IMR-90 (cell line): Measurements from ENCODE around the gene UBL4A. TPM values are rescaled to one million over a fixed set of nuclear protein-coding genes. Genes with fewer than 3 reads are reported as not detected.

ENCODE experiments used
- microRNA-seq, 2 experiments: library from miRNA; stranded (forward) in 1 of 2; unstranded in 1 of 2; fragments of 10-50 nt in 1 of 2; fragments of <30 nt in 1 of 2; gene quantifications in 1 of 2; microRNA quantifications in 1 of 2; one replicate each; pipeline versions ENCODE3 to v1.1.0; 2013 to 2020; ENCODE audit not compliant: insufficient read depth in 1 of 2, insufficient read length in 1 of 2, unreplicated experiment in 1 of 2
- polyA plus RNA-seq, 3 experiments: library from polyadenylated mRNA; depleted of rRNA; stranded (reverse); fragments of >200 nt; gene quantifications; 2 replicates each; pipeline ENCODE4 v1.2.3, GENCODE V29; 2012; ENCODE audit warnings: low replicate concordance in 1 of 3
- small RNA-seq, 5 experiments: library from RNA; depleted of rRNA; stranded (forward); fragments of <200 nt; gene quantifications; one replicate each; pipeline ENCODE3, GENCODE V24; 2012
- total RNA-seq: library from RNA; depleted of rRNA; stranded (reverse); fragments of >200 nt; gene quantifications from 2 replicates; pipeline ENCODE4 v1.2.3, GENCODE V29; 2012; rRNA removed
- TF ChIP-seq, protein P1 (sequence below): fragments of 150-350 bp; IDR thresholded peaks from 2 replicates; pipeline ENCODE4 v1.6.1; 2016; ENCODE audit warnings: low read depth, mild to moderate bottlenecking, low read length, moderate library complexity, borderline replicate concordance

The UBL4A gene
- total and polyA plus RNA-seq, 2 of the 4 experiments (the other 2 are of a cell fraction), result 24.6 to 28.3 TPM

DNA sequence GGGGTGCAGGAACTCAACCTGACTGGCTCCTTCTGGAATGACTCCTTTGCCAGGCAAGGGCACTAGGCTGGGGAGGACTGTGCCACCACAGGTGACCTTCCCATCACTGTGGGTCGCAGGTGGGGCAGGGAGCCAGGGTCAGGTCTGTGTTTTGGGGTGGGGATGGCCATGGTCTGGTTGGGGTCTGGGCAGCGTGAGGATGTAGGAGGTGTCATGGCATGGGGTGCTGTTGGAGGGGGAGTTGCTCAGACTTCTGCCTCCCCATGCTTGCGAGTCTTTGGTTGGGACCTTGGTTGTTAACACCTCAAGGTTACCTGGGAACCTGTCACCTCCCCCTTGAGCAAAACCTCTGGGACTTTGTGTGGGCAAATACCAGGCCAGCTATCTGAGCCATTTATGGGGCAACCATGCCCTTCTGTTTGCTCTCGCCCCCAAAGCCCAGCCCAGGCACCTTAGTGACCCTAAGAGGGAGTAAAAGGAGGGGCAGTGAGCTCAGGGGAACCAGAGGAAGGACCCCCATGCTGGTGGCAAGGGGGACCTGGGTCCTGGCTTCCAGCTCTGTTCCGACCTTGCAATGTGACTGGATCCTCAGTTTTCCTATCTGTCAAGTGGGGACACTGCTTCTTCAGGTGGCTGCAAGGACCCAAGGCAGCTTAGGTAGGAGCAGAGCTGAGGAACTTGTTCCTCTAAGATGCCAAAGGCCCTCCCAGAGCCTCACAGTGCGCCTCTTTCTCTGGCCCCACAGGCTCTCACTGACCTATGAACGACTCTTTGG is 51.8 kb downstream of the UBL4A start (continued):
- TF ChIP-seq, protein P1, sequence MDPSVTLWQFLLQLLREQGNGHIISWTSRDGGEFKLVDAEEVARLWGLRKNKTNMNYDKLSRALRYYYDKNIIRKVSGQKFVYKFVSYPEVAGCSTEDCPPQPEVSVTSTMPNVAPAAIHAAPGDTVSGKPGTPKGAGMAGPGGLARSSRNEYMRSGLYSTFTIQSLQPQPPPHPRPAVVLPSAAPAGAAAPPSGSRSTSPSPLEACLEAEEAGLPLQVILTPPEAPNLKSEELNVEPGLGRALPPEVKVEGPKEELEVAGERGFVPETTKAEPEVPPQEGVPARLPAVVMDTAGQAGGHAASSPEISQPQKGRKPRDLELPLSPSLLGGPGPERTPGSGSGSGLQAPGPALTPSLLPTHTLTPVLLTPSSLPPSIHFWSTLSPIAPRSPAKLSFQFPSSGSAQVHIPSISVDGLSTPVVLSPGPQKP, result no peak

Small RNA genes within 50 kb of the gene (microRNA-seq; reads per million reads assigned to microRNA genes)
- gene MIR6858 (ENCODE audit: insufficient read depth in 1 of 2, insufficient read length in 1 of 2, unreplicated experiment in 1 of 2) (0 to 3.3 reads per million in 2 experiments), gene RN7SL697P (ENCODE audit: insufficient read depth, insufficient read length) (not detected)

Small RNA genes within 50 kb of the gene (small RNA-seq; reads per million reads assigned to genes)
- gene MIR6858 (0 reads per million in 5 experiments), gene RN7SL697P (0 reads per million in 5 experiments)

Other genes starting within 250 kb of the UBL4A start
- not detected in 2 replicates for gene OPN1MW3, start 229.0 kb downstream of the UBL4A start, total RNA-seq
- gene OPN1MW3, start 229.0 kb downstream of the UBL4A start, polyA plus RNA-seq (2012; rRNA removed), result not detected in 2 replicates
- gene TEX28, start 191.5 kb downstream of the UBL4A start, total RNA-seq, result not detected in 2 replicates
- gene TEX28, start 191.5 kb downstream of the UBL4A start, polyA plus RNA-seq (2012; rRNA removed), result not detected in 2 replicates
- gene TKTL1, start 190.8 kb downstream of the UBL4A start, total RNA-seq, result not detected in 2 replicates
- not detected in 2 replicates for gene TKTL1, start 190.8 kb downstream of the UBL4A start, polyA plus RNA-seq (2012; rRNA removed)
- 1,356 and 1,443 TPM in 2 replicates for gene FLNA, start 112.0 kb downstream of the UBL4A start, total RNA-seq
- gene FLNA, start 112.0 kb downstream of the UBL4A start, polyA plus RNA-seq (2012; rRNA removed), result 1,357 and 1,435 TPM in 2 replicates
- gene EMD, start 107.3 kb downstream of the UBL4A start, total RNA-seq, result 9.9 and 11.4 TPM in 2 replicates
- 68.8 and 80.6 TPM in 2 replicates for gene EMD, start 107.3 kb downstream of the UBL4A start, polyA plus RNA-seq (2012; rRNA removed)
- 1,582 and 1,900 TPM in 2 replicates for gene RPL10, start 88.2 kb downstream of the UBL4A start, total RNA-seq
- 4,696 and 7,467 TPM in 2 replicates for gene RPL10, start 88.2 kb downstream of the UBL4A start, polyA plus RNA-seq (2012; rRNA removed)
- 42.5 and 51.4 TPM in 2 replicates for gene DNASE1L1, start 77.4 kb downstream of the UBL4A start, total RNA-seq
- 54.7 and 55.5 TPM in 2 replicates for gene DNASE1L1, start 77.4 kb downstream of the UBL4A start, polyA plus RNA-seq (2012; rRNA removed)
- 4.4 and 4.8 TPM in 2 replicates for gene TAFAZZIN, start 75.1 kb downstream of the UBL4A start, total RNA-seq
- 24.4 and 26.6 TPM in 2 replicates for gene TAFAZZIN, start 75.1 kb downstream of the UBL4A start, polyA plus RNA-seq (2012; rRNA removed)
- gene ATP6AP1, start 57.9 kb downstream of the UBL4A start, total RNA-seq, result 13.8 and 13.9 TPM in 2 replicates
- 96.7 and 98.4 TPM in 2 replicates for gene ATP6AP1, start 57.9 kb downstream of the UBL4A start, polyA plus RNA-seq (2012; rRNA removed)
- 113 and 117 TPM in 2 replicates for gene GDI1, start 49.5 kb downstream of the UBL4A start, total RNA-seq
- gene GDI1, start 49.5 kb downstream of the UBL4A start, polyA plus RNA-seq (2012; rRNA removed), result 291 and 331 TPM in 2 replicates
- gene FAM50A, start 42.5 kb downstream of the UBL4A start, total RNA-seq, result 46.4 and 65.5 TPM in 2 replicates
- 107 and 119 TPM in 2 replicates for gene FAM50A, start 42.5 kb downstream of the UBL4A start, polyA plus RNA-seq (2012; rRNA removed)
- 4.3 and 8.1 TPM in 2 replicates for gene PLXNA3, start 28.3 kb downstream of the UBL4A start, total RNA-seq
- gene PLXNA3, start 28.3 kb downstream of the UBL4A start, polyA plus RNA-seq (2012; rRNA removed), result 111 and 126 TPM in 2 replicates
- 3.6 and 6.4 TPM in 2 replicates for gene LAGE3, start 7.3 kb downstream of the UBL4A start, total RNA-seq
- gene LAGE3, start 7.3 kb downstream of the UBL4A start, polyA plus RNA-seq (2012; rRNA removed), result 14.8 and 17.6 TPM in 2 replicates
- 15.2 and 16.1 TPM in 2 replicates for gene SLC10A3, start 4.0 kb upstream of the UBL4A start, total RNA-seq
- gene SLC10A3, start 4.0 kb upstream of the UBL4A start, polyA plus RNA-seq (2012; rRNA removed), result 24.6 and 26.9 TPM in 2 replicates
- gene FAM3A, start 29.6 kb upstream of the UBL4A start, total RNA-seq, result 14.0 and 15.0 TPM in 2 replicates
- gene FAM3A, start 29.6 kb upstream of the UBL4A start, polyA plus RNA-seq (2012; rRNA removed), result 47.2 and 52.0 TPM in 2 replicates
- 60.0 and 77.1 TPM in 2 replicates for gene G6PD, start 60.2 kb upstream of the UBL4A start, total RNA-seq
- 174 and 213 TPM in 2 replicates for gene G6PD, start 60.2 kb upstream of the UBL4A start, polyA plus RNA-seq (2012; rRNA removed)
- 13.9 and 16.5 TPM in 2 replicates for gene IKBKG, start 61.0 kb upstream of the UBL4A start, total RNA-seq
- gene IKBKG, start 61.0 kb upstream of the UBL4A start, polyA plus RNA-seq (2012; rRNA removed), result 38.2 and 41.3 TPM in 2 replicates
- not detected in 2 replicates for gene CTAG1A, start 98.5 kb upstream of the UBL4A start, total RNA-seq
- gene CTAG1A, start 98.5 kb upstream of the UBL4A start, polyA plus RNA-seq (2012; rRNA removed), result not detected in 2 replicates
- not detected in 2 replicates for gene CTAG1B, start 132.7 kb upstream of the UBL4A start, total RNA-seq
- not detected in 2 replicates for gene CTAG1B, start 132.7 kb upstream of the UBL4A start, polyA plus RNA-seq (2012; rRNA removed)
- gene CTAG2, start 167.0 kb upstream of the UBL4A start, total RNA-seq, result 23.6 and 27.1 TPM in 2 replicates
- 42.5 and 59.8 TPM in 2 replicates for gene CTAG2, start 167.0 kb upstream of the UBL4A start, polyA plus RNA-seq (2012; rRNA removed)